Measurements from ENCODE around the gene PHF24.
"Not testable (repeated sequence)": the region's sequence is repeated elsewhere in the genome, so short reads cannot be mapped to it uniquely, and the experiment has no call there.

PHF24 gene

GRCh38 chr9:34998266-34998665, 40.2 kb downstream of the PHF24 start:
- DNase-seq = no peak

GRCh38 chr9:34999576-34999975, 41.5 kb downstream of the PHF24 start:
- DNase-seq = no peak

GRCh38 chr9:35000535-35001284, 42.6 kb downstream of the PHF24 start:
- DNase-seq = no peak

GRCh38 chr9:35001285-35001677, 43.2 kb downstream of the PHF24 start:
- DNase-seq = no peak

GRCh38 chr9:35001803-35002502, 43.9 kb downstream of the PHF24 start:
- no peak for DNase-seq

- no peak for DNase-seq
Measured at GRCh38 chr9:35002623-35003022, 44.5 kb downstream of the PHF24 start.

GRCh38 chr9:35004299-35004698, 46.2 kb downstream of the PHF24 start:
- not testable (repeated sequence) for DNase-seq

GRCh38 chr9:35010351-35010958, 52.4 kb downstream of the PHF24 start:
- DNase-seq = no peak

GRCh38 chr9:35014517-35014916, 56.4 kb downstream of the PHF24 start:
- no peak for DNase-seq

- DNase-seq = not testable (repeated sequence)
Measured at GRCh38 chr9:35023443-35023842, 65.4 kb downstream of the PHF24 start.

GRCh38 chr9:35026671-35027070, 68.6 kb downstream of the PHF24 start:
- no peak for DNase-seq

GRCh38 chr9:35027374-35027773, 69.3 kb downstream of the PHF24 start:
- no peak for DNase-seq

- DNase-seq = no peak
Measured at GRCh38 chr9:35027860-35028259, 69.8 kb downstream of the PHF24 start.

- no peak for DNase-seq
Measured at GRCh38 chr9:35028341-35028740, 70.3 kb downstream of the PHF24 start.

GRCh38 chr9:35029241-35029640, 71.2 kb downstream of the PHF24 start:
- DNase-seq = no peak

GRCh38 chr9:35029852-35030251, 71.8 kb downstream of the PHF24 start:
- DNase-seq = no peak

All from SIG-M5 (cell line).